ENCODE data around the gene PLCXD3. TPM values are rescaled to one million over a fixed set of nuclear protein-coding genes. Genes with fewer than 3 reads are reported as not detected.

Gene PLCXD3
- total RNA-seq, 1 experiment from 2014 or later: 0.10 TPM

- in situ Hi-C loops (cut with HindIII; ENCODE audit: low pct_unique_long_range_greater_than_20kb, low sequenced_read_pairs): no loop called here
- TF ChIP-seq, protein P1, sequence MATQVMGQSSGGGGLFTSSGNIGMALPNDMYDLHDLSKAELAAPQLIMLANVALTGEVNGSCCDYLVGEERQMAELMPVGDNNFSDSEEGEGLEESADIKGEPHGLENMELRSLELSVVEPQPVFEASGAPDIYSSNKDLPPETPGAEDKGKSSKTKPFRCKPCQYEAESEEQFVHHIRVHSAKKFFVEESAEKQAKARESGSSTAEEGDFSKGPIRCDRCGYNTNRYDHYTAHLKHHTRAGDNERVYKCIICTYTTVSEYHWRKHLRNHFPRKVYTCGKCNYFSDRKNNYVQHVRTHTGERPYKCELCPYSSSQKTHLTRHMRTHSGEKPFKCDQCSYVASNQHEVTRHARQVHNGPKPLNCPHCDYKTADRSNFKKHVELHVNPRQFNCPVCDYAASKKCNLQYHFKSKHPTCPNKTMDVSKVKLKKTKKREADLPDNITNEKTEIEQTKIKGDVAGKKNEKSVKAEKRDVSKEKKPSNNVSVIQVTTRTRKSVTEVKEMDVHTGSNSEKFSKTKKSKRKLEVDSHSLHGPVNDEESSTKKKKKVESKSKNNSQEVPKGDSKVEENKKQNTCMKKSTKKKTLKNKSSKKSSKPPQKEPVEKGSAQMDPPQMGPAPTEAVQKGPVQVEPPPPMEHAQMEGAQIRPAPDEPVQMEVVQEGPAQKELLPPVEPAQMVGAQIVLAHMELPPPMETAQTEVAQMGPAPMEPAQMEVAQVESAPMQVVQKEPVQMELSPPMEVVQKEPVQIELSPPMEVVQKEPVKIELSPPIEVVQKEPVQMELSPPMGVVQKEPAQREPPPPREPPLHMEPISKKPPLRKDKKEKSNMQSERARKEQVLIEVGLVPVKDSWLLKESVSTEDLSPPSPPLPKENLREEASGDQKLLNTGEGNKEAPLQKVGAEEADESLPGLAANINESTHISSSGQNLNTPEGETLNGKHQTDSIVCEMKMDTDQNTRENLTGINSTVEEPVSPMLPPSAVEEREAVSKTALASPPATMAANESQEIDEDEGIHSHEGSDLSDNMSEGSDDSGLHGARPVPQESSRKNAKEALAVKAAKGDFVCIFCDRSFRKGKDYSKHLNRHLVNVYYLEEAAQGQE (IDR thresholded peaks at IDR 0.05; ENCODE audit: insufficient read depth in 1 of 2, low read depth in 2 of 2, low read length in 1 of 2): no peak
- TF ChIP-seq POLR2AphosphoS5 (IDR thresholded peaks at IDR 0.05; ENCODE audit: low read depth, low read length): no peak
- TF ChIP-seq TCF7L2 (IDR thresholded peaks at IDR 0.05; ENCODE audit: low read depth, low read length): no peak
- TF ChIP-seq SIN3A (IDR thresholded peaks at IDR 0.05; ENCODE audit: borderline replicate concordance, insufficient read depth, low read depth, low read length): no peak
- TF ChIP-seq, protein P2, sequence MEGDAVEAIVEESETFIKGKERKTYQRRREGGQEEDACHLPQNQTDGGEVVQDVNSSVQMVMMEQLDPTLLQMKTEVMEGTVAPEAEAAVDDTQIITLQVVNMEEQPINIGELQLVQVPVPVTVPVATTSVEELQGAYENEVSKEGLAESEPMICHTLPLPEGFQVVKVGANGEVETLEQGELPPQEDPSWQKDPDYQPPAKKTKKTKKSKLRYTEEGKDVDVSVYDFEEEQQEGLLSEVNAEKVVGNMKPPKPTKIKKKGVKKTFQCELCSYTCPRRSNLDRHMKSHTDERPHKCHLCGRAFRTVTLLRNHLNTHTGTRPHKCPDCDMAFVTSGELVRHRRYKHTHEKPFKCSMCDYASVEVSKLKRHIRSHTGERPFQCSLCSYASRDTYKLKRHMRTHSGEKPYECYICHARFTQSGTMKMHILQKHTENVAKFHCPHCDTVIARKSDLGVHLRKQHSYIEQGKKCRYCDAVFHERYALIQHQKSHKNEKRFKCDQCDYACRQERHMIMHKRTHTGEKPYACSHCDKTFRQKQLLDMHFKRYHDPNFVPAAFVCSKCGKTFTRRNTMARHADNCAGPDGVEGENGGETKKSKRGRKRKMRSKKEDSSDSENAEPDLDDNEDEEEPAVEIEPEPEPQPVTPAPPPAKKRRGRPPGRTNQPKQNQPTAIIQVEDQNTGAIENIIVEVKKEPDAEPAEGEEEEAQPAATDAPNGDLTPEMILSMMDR (IDR thresholded peaks at IDR 0.05): no peak
- POLR2A ChIA-PET: no interaction called here
- CTCF ChIA-PET: no interaction called here
- Histone ChIP-seq H3K4me1 (ENCODE audit: control insufficient read depth, insufficient read depth, low read length) (no peaks in the 10 kb centered on the region), H3K36me3 (ENCODE audit: control insufficient read depth, insufficient read depth, low read length) (no peaks in the 10 kb centered on the region), H3K9me3 (ENCODE audit: control insufficient read depth, insufficient read depth, low read depth, low read length) (no peaks in the 10 kb centered on the region), H3K27ac (ENCODE audit: low read length) (no peak overlapping the region), H3K27me3 (ENCODE audit: control insufficient read depth, insufficient read depth, low read length) (no peaks in the 10 kb centered on the region), H3K4me3 (ENCODE audit: low read depth in 2 of 2, low read length in 2 of 2) (no peak overlapping the region)
- no peak for DNase-seq (ENCODE audit: low read depth, low spot score)
- no TSS peak for BruUV-seq (replicated peaks)
- ATAC-seq: no peak
- intact Hi-C loops (cut with micrococcal nuclease; ENCODE audit: unreplicated experiment): loop anchor here (10.0 kb wide), 1 partner anchor 510 kb away; the partner anchor contains the start of gene C7
These were observed 95.2 kb downstream of the PLCXD3 start for GRCh38 chr5:41415242-41415641.

DNA sequence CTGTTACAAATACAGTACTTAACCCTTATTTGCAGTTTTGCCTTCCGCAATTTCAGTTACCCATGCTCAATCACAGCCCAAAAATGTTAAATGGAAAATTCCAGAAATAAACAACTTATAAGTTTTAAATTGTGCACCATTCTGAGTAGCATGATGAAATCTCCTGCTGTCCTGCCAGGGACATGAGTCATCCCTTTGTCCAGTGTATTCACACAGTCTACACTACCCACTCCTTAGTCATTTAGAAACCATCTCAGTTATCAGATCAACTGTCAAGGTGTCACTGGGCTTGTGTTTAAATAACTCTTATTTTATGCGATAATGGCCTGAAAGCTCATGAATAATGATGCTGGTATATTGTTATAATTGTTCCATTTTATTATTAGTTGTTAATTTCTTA is 95.8 kb downstream of the PLCXD3 start:
- Histone ChIP-seq H3K27me3 (ENCODE audit: control insufficient read depth, insufficient read depth, low read length) (no peaks in the 10 kb centered on the region), H3K36me3 (ENCODE audit: control insufficient read depth, insufficient read depth, low read length) (no peaks in the 10 kb centered on the region), H3K9me3 (ENCODE audit: control insufficient read depth, insufficient read depth, low read depth, low read length) (no peaks in the 10 kb centered on the region), H3K4me3 (ENCODE audit: low read depth in 2 of 2, low read length in 2 of 2) (no peak overlapping the region), H3K4me1 (ENCODE audit: control insufficient read depth, insufficient read depth, low read length) (no peaks in the 10 kb centered on the region), H3K27ac (ENCODE audit: low read length) (no peak overlapping the region)
- peak; percentile 78 for ATAC-seq
- TF ChIP-seq, protein P1 (IDR thresholded peaks at IDR 0.05; ENCODE audit: insufficient read depth in 1 of 2, low read depth in 2 of 2, low read length in 1 of 2): no peak
- no peak for TF ChIP-seq SIN3A (IDR thresholded peaks at IDR 0.05; ENCODE audit: borderline replicate concordance, insufficient read depth, low read depth, low read length)
- TF ChIP-seq TCF7L2 (IDR thresholded peaks at IDR 0.05; ENCODE audit: low read depth, low read length): no peak
- TF ChIP-seq, protein P2 (IDR thresholded peaks at IDR 0.05): no peak
- TF ChIP-seq POLR2AphosphoS5 (IDR thresholded peaks at IDR 0.05; ENCODE audit: low read depth, low read length): no peak
- intact Hi-C loops (cut with micrococcal nuclease; ENCODE audit: unreplicated experiment): loop anchor here (10.0 kb wide), 1 partner anchor 510 kb away; the partner anchor contains the start of gene C7
- ChIA-PET POLR2A (no interaction called here), CTCF (no interaction called here)
- peak; percentile 63 for DNase-seq (ENCODE audit: low read depth, low spot score)
- no TSS peak for BruUV-seq (replicated peaks)
- in situ Hi-C loops (cut with HindIII; ENCODE audit: low pct_unique_long_range_greater_than_20kb, low sequenced_read_pairs): no loop called here

All from Panc1 (cell line).